ENCODE results near the gene MACF1.

Gene MACF1

DNA sequence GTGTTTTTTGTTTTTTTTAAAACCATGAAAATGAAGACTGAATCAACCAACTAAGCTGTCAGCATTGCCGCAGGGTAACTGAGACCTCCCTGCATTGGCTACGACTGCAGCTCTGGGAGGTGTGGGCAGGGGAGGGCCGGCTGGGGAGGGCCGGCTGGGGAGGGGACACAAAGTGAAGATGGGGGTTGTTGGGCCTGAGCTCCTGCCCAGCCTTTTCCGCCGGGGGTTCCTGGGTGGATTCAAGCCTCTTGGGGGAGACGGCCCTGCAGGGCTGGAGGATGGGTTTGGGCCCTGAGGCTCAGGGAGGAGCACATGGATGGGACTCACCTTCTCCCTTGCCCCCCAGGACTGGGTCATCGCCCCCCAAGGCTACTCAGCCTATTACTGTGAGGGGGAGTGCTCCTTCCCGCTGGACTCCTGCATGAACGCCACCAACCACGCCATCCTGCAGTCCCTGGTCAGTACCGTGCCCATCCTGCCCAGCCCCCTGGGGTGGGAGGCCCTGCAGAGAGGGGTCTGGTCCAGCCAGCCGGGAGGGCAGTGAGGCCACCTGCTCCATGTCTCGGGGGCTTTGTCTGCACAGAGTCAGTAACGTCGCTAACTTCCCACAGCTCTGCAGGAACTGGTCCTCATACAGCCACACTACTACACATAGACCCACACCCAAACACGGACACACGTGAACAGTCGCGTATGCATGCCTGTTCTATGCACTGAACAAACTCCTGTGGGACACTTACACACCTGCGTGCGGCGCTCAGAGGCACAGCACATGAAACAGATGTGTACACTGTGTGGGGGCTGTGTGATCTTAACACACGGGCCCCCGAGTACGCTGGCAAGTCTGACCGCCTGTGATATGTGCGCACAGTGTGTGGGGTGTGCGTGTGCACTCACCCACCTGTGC, 318.4 kb downstream of the MACF1 start:
- DNase-seq, result no peak

DNA sequence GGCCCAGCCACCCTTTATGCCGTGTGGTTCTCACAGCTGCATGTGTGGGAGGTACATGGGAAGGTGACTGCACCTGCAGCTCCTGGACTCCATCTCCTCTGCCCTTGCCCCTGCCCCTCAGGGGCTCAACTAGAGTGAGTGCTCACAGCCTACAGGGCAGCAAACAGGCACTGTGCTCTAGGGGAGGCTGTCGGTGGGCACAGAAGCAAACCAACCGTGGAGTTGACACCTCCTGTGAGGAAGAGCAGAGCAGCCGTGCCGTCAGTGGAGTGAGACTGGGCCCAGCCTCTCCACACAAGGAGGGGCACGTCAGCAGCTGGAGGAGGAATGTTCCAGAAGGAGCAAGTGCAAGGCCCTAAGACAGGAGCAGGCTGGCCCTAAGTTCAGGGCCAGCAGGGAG, 319.7 kb downstream of the MACF1 start:
- no peak for DNase-seq

- DNase-seq, result no peak
Observed at GRCh38 chr1:39524591-39525365, 320.3 kb downstream of the MACF1 start.

- no peak for DNase-seq
Observed at GRCh38 chr1:39525366-39526165, 321.1 kb downstream of the MACF1 start.

DNA sequence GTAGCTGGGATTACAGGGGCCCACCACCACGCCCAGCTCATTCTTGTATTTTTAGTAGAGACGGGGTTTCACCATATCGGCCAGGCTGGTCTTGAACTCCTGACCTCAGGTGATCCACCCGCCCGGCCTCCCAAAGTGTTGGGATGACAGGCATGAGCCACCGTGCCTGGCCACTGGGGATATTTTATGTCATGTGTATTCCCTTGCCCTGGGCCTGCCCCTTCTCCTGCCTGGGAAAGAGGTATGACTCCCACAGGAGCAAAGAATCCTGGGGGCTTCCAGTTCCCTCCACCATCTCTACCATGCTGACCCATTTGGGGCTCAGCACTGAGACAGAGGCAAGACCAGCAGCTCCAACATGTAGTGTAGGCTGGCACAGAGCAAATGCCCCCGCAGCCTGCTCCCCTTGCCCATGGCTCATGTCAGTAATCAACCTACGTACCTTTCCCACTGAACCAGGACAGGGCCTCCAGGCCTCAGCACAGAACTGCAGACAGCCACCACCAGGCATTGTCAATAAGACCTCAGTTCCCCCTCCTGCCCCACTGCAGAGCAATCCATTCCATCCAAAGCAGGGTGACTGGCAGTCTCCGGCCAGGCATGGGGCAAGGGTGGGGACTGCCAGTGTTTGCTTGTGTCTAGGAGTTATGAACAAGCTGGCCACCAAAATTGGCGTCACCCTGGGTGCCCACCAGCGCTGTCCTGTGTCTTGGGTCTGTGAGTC, 322.1 kb downstream of the MACF1 start:
- no peak for DNase-seq

DNA sequence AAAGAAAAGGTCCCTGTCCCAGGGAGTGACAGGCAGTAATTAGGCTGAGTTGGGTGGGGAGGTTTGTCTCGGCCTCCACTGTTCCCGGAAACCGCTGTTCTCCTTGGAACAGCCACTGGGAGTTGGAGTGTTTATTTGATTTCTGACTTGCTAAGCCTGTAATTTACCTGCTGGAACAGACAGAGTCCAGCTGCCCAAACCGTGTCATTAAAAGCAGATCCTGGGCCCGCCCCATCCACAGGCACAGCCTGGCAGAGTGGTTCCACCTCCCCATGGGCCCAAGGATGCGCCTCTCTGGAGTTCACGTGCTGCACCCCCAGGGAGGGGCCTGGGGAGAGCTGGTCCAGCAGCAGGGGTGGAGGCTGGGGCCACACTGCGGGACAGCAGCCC, 322.7 kb downstream of the MACF1 start:
- peak; percentile 52 for DNase-seq

DNA sequence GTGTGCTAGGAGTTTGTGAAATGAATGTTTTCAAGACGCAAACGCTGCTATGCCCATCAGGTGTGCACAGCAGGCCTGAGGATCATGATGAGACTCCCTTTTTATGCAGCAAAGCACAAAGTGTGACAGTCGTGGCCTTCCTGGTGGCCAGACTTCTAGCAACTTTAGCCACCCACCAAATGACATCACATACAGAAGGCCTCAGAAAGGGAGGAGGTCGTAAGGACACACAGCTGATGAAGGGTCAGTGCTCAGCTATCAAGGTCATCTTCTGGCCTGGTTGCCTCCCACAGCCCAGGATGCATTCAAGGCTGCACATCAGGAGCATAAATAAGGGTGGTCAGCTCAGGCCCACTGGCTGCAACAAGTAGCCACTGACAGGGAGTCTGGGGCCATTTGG, 323.6 kb downstream of the MACF1 start:
- no peak for DNase-seq

GRCh38 chr1:39529901-39530535, 325.5 kb downstream of the MACF1 start:
- DNase-seq, result no peak

DNA sequence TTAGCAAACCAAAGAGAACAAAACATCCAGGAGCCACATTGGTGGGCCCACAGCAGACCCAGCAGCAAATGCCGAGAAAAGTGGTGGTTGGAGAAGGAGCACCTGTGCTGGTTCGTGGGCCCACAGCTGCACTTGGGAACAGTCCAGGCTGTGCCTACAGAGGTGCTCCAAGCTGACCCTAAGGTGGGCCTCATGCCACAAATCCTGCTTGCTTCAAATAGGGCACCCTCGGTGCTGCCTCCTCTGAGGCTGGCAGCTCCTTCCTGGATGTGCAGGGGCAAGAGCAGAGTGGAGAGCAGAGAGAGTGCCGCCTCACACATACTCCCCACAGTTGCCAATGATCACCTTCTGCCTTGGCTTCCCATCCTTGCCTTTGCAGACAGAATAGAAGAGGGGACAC, 327.0 kb downstream of the MACF1 start:
- DNase-seq, result no peak

DNA sequence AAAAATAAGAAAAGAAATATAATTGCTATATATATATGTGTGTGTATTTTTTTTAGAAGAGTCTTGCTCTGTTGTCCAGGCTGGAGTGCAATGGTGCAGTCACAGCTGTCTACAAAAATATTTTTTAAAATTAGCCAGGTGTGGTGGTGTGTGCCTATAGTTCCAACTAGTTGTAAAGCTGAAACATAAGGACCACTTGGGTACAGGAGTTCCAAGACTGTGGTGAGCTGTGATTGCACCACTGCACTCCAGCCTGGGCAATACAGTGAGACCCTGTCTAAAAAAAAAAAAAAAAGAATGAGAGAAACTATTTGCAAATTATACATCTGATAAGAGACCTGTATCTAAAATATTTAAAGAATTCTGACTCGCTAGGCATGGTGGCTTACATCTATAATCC, 328.9 kb downstream of the MACF1 start:
- DNase-seq, result no peak
